ENCODE data around the gene DNAJC1.
"Not testable (repeated sequence)": the region's sequence is repeated elsewhere in the genome, so short reads cannot be mapped to it uniquely, and the experiment has no call there.

DNAJC1 gene

GRCh38 chr10:21904930-21905329 lies 98.6 kb downstream of the DNAJC1 start:
- no peaks in the 10 kb centered on the region for H3K9me3 ChIP-seq (ENCODE audit: control insufficient read depth in 2 of 2, low read length in 2 of 2)
- no peak overlapping the region for H3K9ac ChIP-seq (ENCODE audit: low read length in 2 of 2)
- no peaks in the 10 kb centered on the region for H3K27me3 ChIP-seq (ENCODE audit: control insufficient read depth in 1 of 2, insufficient read depth in 2 of 2, low read length in 2 of 2)
- no peak overlapping the region for H3K27ac ChIP-seq (ENCODE audit: low read length)
- peaks cover 0 to 3% of the 10 kb centered on the region in 2 donors for H3K36me3 ChIP-seq (ENCODE audit: control insufficient read depth in 2 of 2, insufficient read depth in 2 of 2, low read length in 2 of 2)
- no peaks in the 10 kb centered on the region for H3K4me1 ChIP-seq (ENCODE audit: control insufficient read depth, insufficient read depth, low read length)
- no peak overlapping the region for H3K4me3 ChIP-seq (ENCODE audit: low read length in 2 of 2)

- H3K36me3 ChIP-seq (ENCODE audit: control insufficient read depth in 2 of 2, insufficient read depth in 2 of 2, low read length in 2 of 2), result peaks cover 3 to 5% of the 10 kb centered on the region in 2 donors
- no peak overlapping the region for H3K4me3 ChIP-seq (ENCODE audit: low read length in 2 of 2)
- H3K27me3 ChIP-seq (ENCODE audit: control insufficient read depth in 1 of 2, insufficient read depth in 2 of 2, low read length in 2 of 2), result no peaks in the 10 kb centered on the region
Measured at GRCh38 chr10:21899736-21900135, 103.8 kb downstream of the DNAJC1 start.

GRCh38 chr10:21895932-21896331 lies 107.6 kb downstream of the DNAJC1 start:
- no peaks in the 10 kb centered on the region for H3K4me1 ChIP-seq (ENCODE audit: control insufficient read depth, insufficient read depth, low read length)
- peaks cover 5 to 6% of the 10 kb centered on the region in 2 donors for H3K36me3 ChIP-seq (ENCODE audit: control insufficient read depth in 2 of 2, insufficient read depth in 2 of 2, low read length in 2 of 2)
- no peaks in the 10 kb centered on the region for H3K27me3 ChIP-seq (ENCODE audit: control insufficient read depth in 1 of 2, insufficient read depth in 2 of 2, low read length in 2 of 2)
- no peak overlapping the region for H3K9ac ChIP-seq (ENCODE audit: low read length in 2 of 2)
- H3K27ac ChIP-seq (ENCODE audit: low read length), result no peak overlapping the region
- H3K9me3 ChIP-seq (ENCODE audit: control insufficient read depth in 2 of 2, low read length in 2 of 2), result no peaks in the 10 kb centered on the region
- H3K4me3 ChIP-seq (ENCODE audit: low read length in 2 of 2), result no peak overlapping the region

More at GRCh38 chr10:21899736-21900135, 103.8 kb downstream of the DNAJC1 start:
- H3K9me3 ChIP-seq (ENCODE audit: control insufficient read depth in 2 of 2, low read length in 2 of 2), result no peaks in the 10 kb centered on the region
- H3K4me1 ChIP-seq (ENCODE audit: control insufficient read depth, insufficient read depth, low read length), result no peaks in the 10 kb centered on the region
- H3K9ac ChIP-seq (ENCODE audit: low read length in 2 of 2), result no peak overlapping the region
- no peak overlapping the region for H3K27ac ChIP-seq (ENCODE audit: low read length)

GRCh38 chr10:21894648-21895342 lies 108.7 kb downstream of the DNAJC1 start:
- H3K9me3 ChIP-seq (ENCODE audit: control insufficient read depth in 2 of 2, low read length in 2 of 2), result no peaks in the 10 kb centered on the region
- no peaks in the 10 kb centered on the region for H3K27me3 ChIP-seq (ENCODE audit: control insufficient read depth in 1 of 2, insufficient read depth in 2 of 2, low read length in 2 of 2)
- no peaks in the 10 kb centered on the region for H3K4me1 ChIP-seq (ENCODE audit: control insufficient read depth, insufficient read depth, low read length)
- peaks cover 6 to 7% of the 10 kb centered on the region in 2 donors for H3K36me3 ChIP-seq (ENCODE audit: control insufficient read depth in 2 of 2, insufficient read depth in 2 of 2, low read length in 2 of 2)
- no peak overlapping the region for H3K9ac ChIP-seq (ENCODE audit: low read length in 2 of 2)
- H3K4me3 ChIP-seq (ENCODE audit: low read length in 2 of 2), result no peak overlapping the region
- H3K27ac ChIP-seq (ENCODE audit: low read length), result no peak overlapping the region

GRCh38 chr10:21891439-21891838 lies 112.1 kb downstream of the DNAJC1 start:
- Histone ChIP-seq H3K4me3 (ENCODE audit: low read length in 2 of 2) (no peak overlapping the region), H3K9ac (ENCODE audit: low read length in 2 of 2) (no peak overlapping the region), H3K27ac (ENCODE audit: low read length) (no peak overlapping the region), H3K36me3 (ENCODE audit: control insufficient read depth in 2 of 2, insufficient read depth in 2 of 2, low read length in 2 of 2) (peaks cover 2 to 3% of the 10 kb centered on the region in 2 donors), H3K9me3 (ENCODE audit: control insufficient read depth in 2 of 2, low read length in 2 of 2) (no peaks in the 10 kb centered on the region), H3K27me3 (ENCODE audit: control insufficient read depth in 1 of 2, insufficient read depth in 2 of 2, low read length in 2 of 2) (no peaks in the 10 kb centered on the region), H3K4me1 (ENCODE audit: control insufficient read depth, insufficient read depth, low read length) (no peaks in the 10 kb centered on the region)

GRCh38 chr10:21889477-21890275 lies 113.9 kb downstream of the DNAJC1 start:
- H3K27me3 ChIP-seq (ENCODE audit: control insufficient read depth in 1 of 2, insufficient read depth in 2 of 2, low read length in 2 of 2), result no peaks in the 10 kb centered on the region
- H3K4me3 ChIP-seq (ENCODE audit: low read length in 2 of 2), result no peak overlapping the region
- H3K9ac ChIP-seq (ENCODE audit: low read length in 2 of 2), result no peak overlapping the region
- H3K27ac ChIP-seq (ENCODE audit: low read length), result no peak overlapping the region
- H3K4me1 ChIP-seq (ENCODE audit: control insufficient read depth, insufficient read depth, low read length), result no peaks in the 10 kb centered on the region
- H3K36me3 ChIP-seq (ENCODE audit: control insufficient read depth in 2 of 2, insufficient read depth in 2 of 2, low read length in 2 of 2), result peaks cover 2% of the 10 kb centered on the region in 2 donors
- no peaks in the 10 kb centered on the region for H3K9me3 ChIP-seq (ENCODE audit: control insufficient read depth in 2 of 2, low read length in 2 of 2)

GRCh38 chr10:21888959-21889358 lies 114.6 kb downstream of the DNAJC1 start:
- Histone ChIP-seq H3K9ac (ENCODE audit: low read length in 2 of 2) (no peak overlapping the region), H3K4me1 (ENCODE audit: control insufficient read depth, insufficient read depth, low read length) (no peaks in the 10 kb centered on the region), H3K27ac (ENCODE audit: low read length) (no peak overlapping the region), H3K9me3 (ENCODE audit: control insufficient read depth in 2 of 2, low read length in 2 of 2) (no peaks in the 10 kb centered on the region), H3K27me3 (ENCODE audit: control insufficient read depth in 1 of 2, insufficient read depth in 2 of 2, low read length in 2 of 2) (no peaks in the 10 kb centered on the region), H3K36me3 (ENCODE audit: control insufficient read depth in 2 of 2, insufficient read depth in 2 of 2, low read length in 2 of 2) (peaks cover 0 to 2% of the 10 kb centered on the region in 2 donors), H3K4me3 (ENCODE audit: low read length in 2 of 2) (no peak overlapping the region)

- Histone ChIP-seq H3K27me3 (ENCODE audit: control insufficient read depth in 1 of 2, insufficient read depth in 2 of 2, low read length in 2 of 2) (no peaks in the 10 kb centered on the region), H3K9ac (ENCODE audit: low read length in 2 of 2) (no peak overlapping the region), H3K36me3 (ENCODE audit: control insufficient read depth in 2 of 2, insufficient read depth in 2 of 2, low read length in 2 of 2) (peaks cover 2 to 4% of the 10 kb centered on the region in 2 donors), H3K27ac (ENCODE audit: low read length) (no peak overlapping the region), H3K9me3 (ENCODE audit: control insufficient read depth in 2 of 2, low read length in 2 of 2) (no peaks in the 10 kb centered on the region), H3K4me3 (ENCODE audit: low read length in 2 of 2) (no peak overlapping the region), H3K4me1 (ENCODE audit: control insufficient read depth, insufficient read depth, low read length) (no peaks in the 10 kb centered on the region)
Measured at GRCh38 chr10:21885940-21886339, 117.6 kb downstream of the DNAJC1 start.

GRCh38 chr10:21873198-21873597 lies 130.3 kb downstream of the DNAJC1 start:
- no peak overlapping the region for H3K9ac ChIP-seq (ENCODE audit: low read length in 2 of 2)
- H3K27me3 ChIP-seq (ENCODE audit: control insufficient read depth in 1 of 2, insufficient read depth in 2 of 2, low read length in 2 of 2), result no peaks in the 10 kb centered on the region
- no peaks in the 10 kb centered on the region for H3K4me1 ChIP-seq (ENCODE audit: control insufficient read depth, insufficient read depth, low read length)
- H3K4me3 ChIP-seq (ENCODE audit: low read length in 2 of 2), result no peak overlapping the region
- H3K36me3 ChIP-seq (ENCODE audit: control insufficient read depth in 2 of 2, insufficient read depth in 2 of 2, low read length in 2 of 2), result peaks cover 4 to 6% of the 10 kb centered on the region in 2 donors
- peaks cover 0 to 12% of the 10 kb centered on the region in 2 donors for H3K9me3 ChIP-seq (ENCODE audit: control insufficient read depth in 2 of 2, low read length in 2 of 2)
- no peak overlapping the region for H3K27ac ChIP-seq (ENCODE audit: low read length)

GRCh38 chr10:21872771-21873170 lies 130.8 kb downstream of the DNAJC1 start:
- H3K4me1 ChIP-seq (ENCODE audit: control insufficient read depth, insufficient read depth, low read length); H3K9ac ChIP-seq (ENCODE audit: low read length in 2 of 2); H3K27me3 ChIP-seq (ENCODE audit: control insufficient read depth in 1 of 2, insufficient read depth in 2 of 2, low read length in 2 of 2); H3K4me3 ChIP-seq (ENCODE audit: low read length in 2 of 2); H3K36me3 ChIP-seq (ENCODE audit: control insufficient read depth in 2 of 2, insufficient read depth in 2 of 2, low read length in 2 of 2); H3K27ac ChIP-seq (ENCODE audit: low read length): not testable (repeated sequence)
- H3K9me3 ChIP-seq (ENCODE audit: control insufficient read depth in 2 of 2, low read length in 2 of 2), result peaks cover 0 to 12% of the 10 kb centered on the region in 2 donors

GRCh38 chr10:21870849-21871248 lies 132.7 kb downstream of the DNAJC1 start:
- no peak overlapping the region for H3K9ac ChIP-seq (ENCODE audit: low read length in 2 of 2)
- no peaks in the 10 kb centered on the region for H3K4me1 ChIP-seq (ENCODE audit: control insufficient read depth, insufficient read depth, low read length)
- H3K4me3 ChIP-seq (ENCODE audit: low read length in 2 of 2), result no peak overlapping the region
- no peaks in the 10 kb centered on the region for H3K27me3 ChIP-seq (ENCODE audit: control insufficient read depth in 1 of 2, insufficient read depth in 2 of 2, low read length in 2 of 2)
- peaks cover 4 to 6% of the 10 kb centered on the region in 2 donors for H3K36me3 ChIP-seq (ENCODE audit: control insufficient read depth in 2 of 2, insufficient read depth in 2 of 2, low read length in 2 of 2)
- no peak overlapping the region for H3K27ac ChIP-seq (ENCODE audit: low read length)
- H3K9me3 ChIP-seq (ENCODE audit: control insufficient read depth in 2 of 2, low read length in 2 of 2), result peaks cover 0 to 15% of the 10 kb centered on the region in 2 donors
